Liver (tissue), 9 donors: Measurements from ENCODE around the gene ATP6V0E1. TPM values are rescaled to one million over a fixed set of nuclear protein-coding genes. Genes with fewer than 3 reads are reported as not detected.

Experiments used
- DNase-seq: peaks from one replicate; pipeline ENCODE4 v3.0.0-alpha.2; 2017; ENCODE audit warnings: low spot score
- H3K27ac ChIP-seq, 2 donors: one replicate each; pipeline ENCODE4 v1.7.0; 2013; ENCODE audit warnings: inconsistent platforms in 2 of 2, low read length in 2 of 2, control low read depth in 1 of 2, low read depth in 1 of 2, mild to moderate bottlenecking in 1 of 2
- H3K27me3 ChIP-seq, 4 donors: one replicate each; pipeline versions ENCODE4 v1.6.1 to v1.7.0; 2013; ENCODE audit warnings: low read length in 3 of 4, inconsistent platforms in 1 of 4, mild to moderate bottlenecking in 1 of 4, moderate library complexity in 1 of 4; ENCODE audit not compliant: control insufficient read depth in 4 of 4, insufficient read depth in 4 of 4
- H3K36me3 ChIP-seq, 4 donors: one replicate each; pipeline versions ENCODE4 v1.6.1 to v1.7.0; 2013; ENCODE audit warnings: low read length in 3 of 4, mild to moderate bottlenecking in 3 of 4, low read depth in 1 of 4, moderate library complexity in 1 of 4; ENCODE audit not compliant: control insufficient read depth in 4 of 4, insufficient read depth in 3 of 4
- H3K4me1 ChIP-seq, 4 donors: one replicate each; pipeline versions ENCODE4 v1.6.1 to v1.7.0; 2013; ENCODE audit warnings: low read length in 3 of 4, mild to moderate bottlenecking in 3 of 4, moderate library complexity in 1 of 4; ENCODE audit not compliant: control insufficient read depth in 4 of 4, insufficient read depth in 4 of 4
- H3K4me3 ChIP-seq, 3 donors: one replicate each; pipeline versions ENCODE4 v1.6.1 to v1.7.0; 2013; ENCODE audit warnings: low read length in 3 of 3, control low read depth in 1 of 3, low read depth in 1 of 3, mild to moderate bottlenecking in 1 of 3
- H3K9ac ChIP-seq, 2 donors: one replicate each; pipeline ENCODE4 v1.7.0; 2013; ENCODE audit warnings: low read length in 2 of 2, mild to moderate bottlenecking in 2 of 2, moderate library complexity in 2 of 2, control low read depth in 1 of 2, low read depth in 1 of 2
- H3K9me3 ChIP-seq, 4 donors: one replicate each; pipeline versions ENCODE4 v1.6.1 to v1.7.0; 2013; ENCODE audit warnings: low read length in 3 of 4; ENCODE audit not compliant: control insufficient read depth in 4 of 4
- EGR1 ChIP-seq, 2 donors: IDR thresholded peaks; 2 replicates each; pipeline ENCODE4 v1.6.1; 2016 to 2018; ENCODE audit warnings: antibody characterized with exemption in 2 of 2, low read depth in 2 of 2
- FOXA1 ChIP-seq: IDR thresholded peaks from 2 replicates; pipeline ENCODE4 v1.6.1; 2016; ENCODE audit warnings: antibody characterized with exemption
- FOXA2 ChIP-seq: IDR thresholded peaks from 2 replicates; pipeline ENCODE4 v1.6.1; 2016; ENCODE audit warnings: antibody characterized with exemption
- GABPA ChIP-seq, 2 donors: IDR thresholded peaks in 1 of 2; conservative IDR thresholded peaks in 1 of 2; 2 replicates each; pipeline ENCODE4 v1.6.1; 2016; ENCODE audit warnings: antibody characterized with exemption in 2 of 2, mild to moderate bottlenecking in 1 of 2, moderate library complexity in 1 of 2
- HNF4A ChIP-seq, 2 donors: conservative IDR thresholded peaks; 2 replicates each; pipeline ENCODE4 v1.6.1; 2016; ENCODE audit warnings: antibody characterized with exemption in 2 of 2, mild to moderate bottlenecking in 2 of 2
- HNF4G ChIP-seq: IDR thresholded peaks from 2 replicates; pipeline ENCODE4 v1.6.1; 2016; ENCODE audit warnings: antibody characterized with exemption
- JUND ChIP-seq, 2 donors: IDR thresholded peaks; 2 replicates each; pipeline ENCODE4 v1.6.1; 2016; ENCODE audit warnings: antibody characterized with exemption in 2 of 2
- NR2F2 ChIP-seq: IDR thresholded peaks from 2 replicates; pipeline ENCODE4 v1.6.1; 2016; ENCODE audit warnings: antibody characterized with exemption
- RAD21 ChIP-seq, 2 donors: IDR thresholded peaks; 2 replicates each; pipeline ENCODE4 v1.6.1; 2016; ENCODE audit warnings: antibody characterized with exemption in 2 of 2, mild to moderate bottlenecking in 2 of 2
- RXRA ChIP-seq, 2 donors: IDR thresholded peaks; 2 replicates each; pipeline ENCODE4 v1.6.1; 2017 to 2018; ENCODE audit warnings: antibody characterized with exemption in 2 of 2, mild to moderate bottlenecking in 1 of 2
- SP1 ChIP-seq: IDR thresholded peaks from 2 replicates; pipeline ENCODE4 v1.6.1; 2018; ENCODE audit warnings: antibody characterized with exemption, mild to moderate bottlenecking
- TAF1 ChIP-seq: conservative IDR thresholded peaks from 2 replicates; pipeline ENCODE4 v1.6.1; 2016; ENCODE audit warnings: antibody characterized with exemption, mild to moderate bottlenecking
- YY1 ChIP-seq: IDR thresholded peaks from 2 replicates; pipeline ENCODE4 v1.6.1; 2016; ENCODE audit warnings: antibody characterized with exemption, mild to moderate bottlenecking
- WGBS: extraction: QIAGEN DNeasy Blood & Tissue Kit; methylation state at CpG from one replicate; pipeline ENCODE4 v1.1.7; 2013; 5-methylcytosine and 5-hydroxymethylcytosine counted together
- polyA plus RNA-seq, 2 donors: library from polyadenylated mRNA; stranded (reverse) in 1 of 2; unstranded in 1 of 2; fragments of 200-250 nt in 1 of 2; fragments of >200 nt in 1 of 2; fragmentation: Nextera tagmentation in 1 of 2; extraction: Ambion mirVana in 1 of 2; gene quantifications; one replicate each; pipeline versions ENCODE4 v1.2.1 to v1.2.3, GENCODE V29; 2013 to 2015
- total RNA-seq, 2 donors: library from RNA; depleted of rRNA; stranded (reverse); fragments of >200 nt; gene quantifications; one replicate each; pipeline ENCODE4 v1.2.3, GENCODE V29; 2014
- TF ChIP-seq, protein P1 (sequence below): IDR thresholded peaks from 2 replicates; pipeline ENCODE4 v1.6.1; 2016; ENCODE audit warnings: antibody characterized with exemption, mild to moderate bottlenecking
- TF ChIP-seq, protein P2 (sequence below): fragments of 150-350 bp; IDR thresholded peaks from 2 replicates; pipeline ENCODE4 v1.5.1; 2017; ENCODE audit warnings: improper control_type of control experiment, low read depth, low read length; ENCODE audit not compliant: missing input control
- TF ChIP-seq, protein P3 (sequence below): IDR thresholded peaks from 2 replicates; pipeline ENCODE4 v1.6.1; 2016; ENCODE audit warnings: antibody characterized with exemption
- TF ChIP-seq, protein P4 (sequence below): IDR thresholded peaks from 2 replicates; pipeline ENCODE4 v1.6.1; 2016; ENCODE audit warnings: antibody characterized with exemption
- TF ChIP-seq, protein P5 (sequence below): IDR thresholded peaks from 2 replicates; pipeline ENCODE4 v1.6.1; 2016; ENCODE audit warnings: antibody characterized with exemption
- donor health status: healthy.
- donor health status: healthy.
- donor health status: healthy.
- donor health status: healthy.
- donor health status: healthy.

ATP6V0E1 gene
- total and polyA plus RNA-seq, 4 donors = 56.6 to 396 (median 111) TPM

DNA sequence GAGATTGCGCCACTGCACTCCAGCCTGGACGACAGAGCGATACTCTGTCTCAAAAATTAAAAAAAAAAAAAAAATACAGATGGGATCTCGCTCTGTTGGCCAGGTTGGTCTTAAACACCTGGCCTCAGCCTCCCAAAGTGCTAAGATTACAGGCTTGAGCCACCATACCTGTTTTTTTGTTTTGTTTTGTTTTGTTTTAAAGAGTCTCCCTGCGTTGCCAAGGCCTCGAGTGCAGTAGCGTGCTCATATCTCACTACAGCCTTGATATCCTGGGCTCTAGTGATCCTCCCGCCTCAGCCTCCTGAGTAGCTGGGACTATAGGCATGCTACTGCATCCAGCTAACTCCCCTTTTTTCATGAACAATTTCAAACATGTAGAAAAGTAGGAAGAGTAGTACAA lies 7.2 kb downstream of the ATP6V0E1 start:
- WGBS = 95% methylated on average over 8 of the region's 8 CpGs
- H3K9ac ChIP-seq = no peak overlapping the region
- peaks cover 5 to 13% (median 10%) of the 10 kb centered on the region in 4 donors for H3K36me3 ChIP-seq

More for the DNA sequence above, 7.2 kb downstream of the ATP6V0E1 start:
- TF ChIP-seq RAD21 (IDR thresholded peaks at IDR 0.05) (no peak), SP1 (no peak), JUND (IDR thresholded peaks at IDR 0.05) (no peak), FOXA1 (no peak), NR2F2 (no peak), YY1 (no peak), EGR1 (IDR thresholded peaks at IDR 0.05; ENCODE audit: low read depth in 2 of 2) (no peak), GABPA (IDR thresholded peaks at IDR 0.05 in 1 of 2, conservative IDR thresholded peaks at IDR 0.05 in 1 of 2) (no peak), HNF4A (conservative IDR thresholded peaks at IDR 0.05) (no peak), FOXA2 (no peak), TAF1 (no peak), RXRA (IDR thresholded peaks at IDR 0.05) (no peak), HNF4G (no peak)
- TF ChIP-seq, protein P1, sequence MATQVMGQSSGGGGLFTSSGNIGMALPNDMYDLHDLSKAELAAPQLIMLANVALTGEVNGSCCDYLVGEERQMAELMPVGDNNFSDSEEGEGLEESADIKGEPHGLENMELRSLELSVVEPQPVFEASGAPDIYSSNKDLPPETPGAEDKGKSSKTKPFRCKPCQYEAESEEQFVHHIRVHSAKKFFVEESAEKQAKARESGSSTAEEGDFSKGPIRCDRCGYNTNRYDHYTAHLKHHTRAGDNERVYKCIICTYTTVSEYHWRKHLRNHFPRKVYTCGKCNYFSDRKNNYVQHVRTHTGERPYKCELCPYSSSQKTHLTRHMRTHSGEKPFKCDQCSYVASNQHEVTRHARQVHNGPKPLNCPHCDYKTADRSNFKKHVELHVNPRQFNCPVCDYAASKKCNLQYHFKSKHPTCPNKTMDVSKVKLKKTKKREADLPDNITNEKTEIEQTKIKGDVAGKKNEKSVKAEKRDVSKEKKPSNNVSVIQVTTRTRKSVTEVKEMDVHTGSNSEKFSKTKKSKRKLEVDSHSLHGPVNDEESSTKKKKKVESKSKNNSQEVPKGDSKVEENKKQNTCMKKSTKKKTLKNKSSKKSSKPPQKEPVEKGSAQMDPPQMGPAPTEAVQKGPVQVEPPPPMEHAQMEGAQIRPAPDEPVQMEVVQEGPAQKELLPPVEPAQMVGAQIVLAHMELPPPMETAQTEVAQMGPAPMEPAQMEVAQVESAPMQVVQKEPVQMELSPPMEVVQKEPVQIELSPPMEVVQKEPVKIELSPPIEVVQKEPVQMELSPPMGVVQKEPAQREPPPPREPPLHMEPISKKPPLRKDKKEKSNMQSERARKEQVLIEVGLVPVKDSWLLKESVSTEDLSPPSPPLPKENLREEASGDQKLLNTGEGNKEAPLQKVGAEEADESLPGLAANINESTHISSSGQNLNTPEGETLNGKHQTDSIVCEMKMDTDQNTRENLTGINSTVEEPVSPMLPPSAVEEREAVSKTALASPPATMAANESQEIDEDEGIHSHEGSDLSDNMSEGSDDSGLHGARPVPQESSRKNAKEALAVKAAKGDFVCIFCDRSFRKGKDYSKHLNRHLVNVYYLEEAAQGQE = no peak
- TF ChIP-seq, protein P2, sequence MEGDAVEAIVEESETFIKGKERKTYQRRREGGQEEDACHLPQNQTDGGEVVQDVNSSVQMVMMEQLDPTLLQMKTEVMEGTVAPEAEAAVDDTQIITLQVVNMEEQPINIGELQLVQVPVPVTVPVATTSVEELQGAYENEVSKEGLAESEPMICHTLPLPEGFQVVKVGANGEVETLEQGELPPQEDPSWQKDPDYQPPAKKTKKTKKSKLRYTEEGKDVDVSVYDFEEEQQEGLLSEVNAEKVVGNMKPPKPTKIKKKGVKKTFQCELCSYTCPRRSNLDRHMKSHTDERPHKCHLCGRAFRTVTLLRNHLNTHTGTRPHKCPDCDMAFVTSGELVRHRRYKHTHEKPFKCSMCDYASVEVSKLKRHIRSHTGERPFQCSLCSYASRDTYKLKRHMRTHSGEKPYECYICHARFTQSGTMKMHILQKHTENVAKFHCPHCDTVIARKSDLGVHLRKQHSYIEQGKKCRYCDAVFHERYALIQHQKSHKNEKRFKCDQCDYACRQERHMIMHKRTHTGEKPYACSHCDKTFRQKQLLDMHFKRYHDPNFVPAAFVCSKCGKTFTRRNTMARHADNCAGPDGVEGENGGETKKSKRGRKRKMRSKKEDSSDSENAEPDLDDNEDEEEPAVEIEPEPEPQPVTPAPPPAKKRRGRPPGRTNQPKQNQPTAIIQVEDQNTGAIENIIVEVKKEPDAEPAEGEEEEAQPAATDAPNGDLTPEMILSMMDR = no peak
- TF ChIP-seq, protein P3, sequence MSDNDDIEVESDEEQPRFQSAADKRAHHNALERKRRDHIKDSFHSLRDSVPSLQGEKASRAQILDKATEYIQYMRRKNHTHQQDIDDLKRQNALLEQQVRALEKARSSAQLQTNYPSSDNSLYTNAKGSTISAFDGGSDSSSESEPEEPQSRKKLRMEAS = no peak
- TF ChIP-seq, protein P4, sequence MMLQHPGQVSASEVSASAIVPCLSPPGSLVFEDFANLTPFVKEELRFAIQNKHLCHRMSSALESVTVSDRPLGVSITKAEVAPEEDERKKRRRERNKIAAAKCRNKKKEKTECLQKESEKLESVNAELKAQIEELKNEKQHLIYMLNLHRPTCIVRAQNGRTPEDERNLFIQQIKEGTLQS = no peak
- TF ChIP-seq, protein P5, sequence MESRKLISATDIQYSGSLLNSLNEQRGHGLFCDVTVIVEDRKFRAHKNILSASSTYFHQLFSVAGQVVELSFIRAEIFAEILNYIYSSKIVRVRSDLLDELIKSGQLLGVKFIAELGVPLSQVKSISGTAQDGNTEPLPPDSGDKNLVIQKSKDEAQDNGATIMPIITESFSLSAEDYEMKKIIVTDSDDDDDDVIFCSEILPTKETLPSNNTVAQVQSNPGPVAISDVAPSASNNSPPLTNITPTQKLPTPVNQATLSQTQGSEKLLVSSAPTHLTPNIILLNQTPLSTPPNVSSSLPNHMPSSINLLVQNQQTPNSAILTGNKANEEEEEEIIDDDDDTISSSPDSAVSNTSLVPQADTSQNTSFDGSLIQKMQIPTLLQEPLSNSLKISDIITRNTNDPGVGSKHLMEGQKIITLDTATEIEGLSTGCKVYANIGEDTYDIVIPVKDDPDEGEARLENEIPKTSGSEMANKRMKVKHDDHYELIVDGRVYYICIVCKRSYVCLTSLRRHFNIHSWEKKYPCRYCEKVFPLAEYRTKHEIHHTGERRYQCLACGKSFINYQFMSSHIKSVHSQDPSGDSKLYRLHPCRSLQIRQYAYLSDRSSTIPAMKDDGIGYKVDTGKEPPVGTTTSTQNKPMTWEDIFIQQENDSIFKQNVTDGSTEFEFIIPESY = no peak
- Histone ChIP-seq H3K27ac (no peak overlapping the region), H3K27me3 (no peaks in the 10 kb centered on the region), H3K4me1 (peaks cover 0 to 2% (median under 1%) of the 10 kb centered on the region in 4 donors), H3K4me3 (no peak overlapping the region), H3K9me3 (no peaks in the 10 kb centered on the region)
- no peak for DNase-seq
